HG02885 (cell line): Measurements from ENCODE around the gene NPEPL1.

Experiments used
- ATAC-seq: cut with Tn5 transposase; IDR thresholded peaks from one replicate; pipeline ENCODE4 v1.9.1; 2021; ENCODE audit warnings: mild to moderate bottlenecking; ENCODE audit not compliant: unreplicated experiment, poor library complexity

The NPEPL1 gene

DNA sequence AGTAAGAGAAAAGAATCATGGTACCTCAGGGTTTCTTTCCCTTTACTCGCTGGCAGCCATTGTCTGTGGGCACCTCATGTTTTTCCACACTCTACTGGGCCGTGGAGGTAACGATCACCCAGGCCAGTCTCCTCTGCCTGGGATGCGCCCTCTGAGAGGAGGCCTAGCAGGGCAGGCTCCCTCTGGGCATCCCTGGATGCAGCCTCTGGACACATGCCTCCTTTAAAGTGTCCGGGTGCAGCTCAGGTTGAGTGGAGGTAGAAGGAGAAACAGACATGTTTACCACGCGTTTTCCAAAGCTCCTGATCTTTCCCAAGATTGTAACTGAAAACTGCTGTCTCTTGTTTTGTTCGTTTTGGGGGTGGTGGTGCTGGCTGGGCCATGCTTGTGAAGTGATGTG is 13.8 kb upstream of the NPEPL1 start:
- no peak for ATAC-seq

DNA sequence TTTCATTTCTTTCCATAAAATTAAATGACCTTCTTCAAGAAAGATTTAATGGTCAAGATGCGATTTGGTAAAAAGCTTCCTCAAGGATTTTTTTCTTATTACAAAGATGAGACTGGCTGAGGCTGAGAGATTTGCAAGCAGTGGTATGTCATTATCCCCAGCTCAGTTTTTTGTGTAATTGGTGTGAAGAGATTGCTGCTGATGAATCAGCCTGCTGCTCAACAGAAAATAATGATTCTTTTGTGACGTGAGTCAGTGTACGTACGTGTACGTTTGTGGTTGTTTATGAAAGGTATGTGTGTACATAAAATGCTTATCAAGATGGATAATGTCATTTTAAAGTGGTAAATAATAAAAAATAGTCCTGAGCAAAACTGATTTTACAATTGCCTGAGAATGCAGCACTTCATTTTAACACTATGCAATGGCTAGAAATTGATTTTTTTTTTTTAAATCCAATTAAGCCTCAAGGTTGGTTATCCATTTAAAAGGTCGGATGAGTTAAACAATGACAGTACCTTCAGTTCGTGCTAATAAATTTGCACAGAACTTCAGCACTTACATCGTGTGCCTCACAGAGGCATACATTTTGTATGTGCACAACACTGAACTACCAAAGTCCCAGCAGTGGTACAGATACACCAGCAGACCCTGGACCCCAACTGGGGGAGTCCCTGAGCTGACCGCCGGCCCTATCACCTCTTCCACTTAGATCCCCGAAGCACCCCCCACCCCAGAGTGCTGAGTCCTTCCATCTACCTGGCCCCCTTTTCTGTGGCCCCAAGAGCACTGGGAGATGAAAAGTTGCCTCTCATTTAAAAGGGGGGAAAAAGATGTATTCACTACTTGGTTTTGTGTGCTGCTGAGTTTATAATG is 9.7 kb upstream of the NPEPL1 start:
- no peak for ATAC-seq

DNA sequence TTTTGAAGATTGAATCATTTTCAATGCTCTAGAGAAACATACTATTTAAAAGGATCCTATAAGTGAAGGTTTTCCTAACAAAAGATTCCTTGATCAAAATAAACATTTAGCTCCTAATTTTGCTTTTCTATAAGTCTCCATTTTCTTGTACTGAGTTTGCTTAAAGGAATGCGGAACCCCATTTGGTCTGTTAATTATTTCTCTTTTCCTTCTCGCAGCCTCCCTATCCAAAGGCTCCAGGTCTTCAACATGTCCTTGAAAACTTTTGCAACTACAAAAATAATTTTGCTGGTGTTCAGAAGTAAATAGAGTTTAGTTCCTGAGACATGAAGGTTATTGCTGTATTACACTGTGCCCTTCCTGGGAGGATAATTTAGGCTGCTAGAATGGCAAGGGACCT is 8.3 kb upstream of the NPEPL1 start:
- ATAC-seq: no peak

DNA sequence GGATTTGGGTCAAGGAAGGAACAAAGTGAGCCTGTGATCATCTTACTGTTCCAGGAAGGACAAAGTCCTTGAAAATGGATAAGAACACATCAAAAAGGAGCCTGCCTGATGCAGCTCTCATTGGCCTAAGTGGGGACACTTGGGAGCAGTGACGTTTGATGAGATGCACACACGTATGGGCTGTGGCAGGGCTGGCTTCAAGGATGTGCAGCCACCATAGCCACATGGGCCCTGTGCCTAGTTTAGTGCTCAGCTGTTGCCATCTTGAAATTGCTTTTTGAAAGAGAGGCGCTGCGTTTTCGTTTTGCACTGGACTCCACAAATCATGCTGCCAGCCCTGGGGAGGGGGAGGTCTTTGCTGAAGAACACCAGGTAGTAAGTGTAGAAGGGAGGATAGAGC is 6.6 kb upstream of the NPEPL1 start:
- no peak for ATAC-seq

DNA sequence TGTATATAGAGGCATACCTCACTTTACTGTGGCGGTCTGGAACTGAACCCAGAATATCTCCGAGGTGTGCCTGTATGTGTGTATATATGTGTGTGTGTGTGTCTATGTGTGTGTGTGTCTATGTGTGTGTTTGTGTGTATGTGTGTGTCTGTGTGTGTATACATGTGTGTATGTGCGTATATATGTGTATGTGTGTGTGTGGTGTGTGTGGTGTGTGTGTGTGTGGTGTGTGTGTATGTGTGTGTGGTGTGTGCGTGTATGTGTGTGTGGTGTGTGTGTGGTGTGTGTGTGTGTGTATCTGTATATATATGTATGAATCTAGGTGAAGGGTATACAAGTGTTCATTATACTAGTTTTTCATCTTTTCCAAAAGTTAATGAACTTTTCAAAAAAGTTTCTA is 4.2 kb upstream of the NPEPL1 start:
- ATAC-seq: no peak

DNA sequence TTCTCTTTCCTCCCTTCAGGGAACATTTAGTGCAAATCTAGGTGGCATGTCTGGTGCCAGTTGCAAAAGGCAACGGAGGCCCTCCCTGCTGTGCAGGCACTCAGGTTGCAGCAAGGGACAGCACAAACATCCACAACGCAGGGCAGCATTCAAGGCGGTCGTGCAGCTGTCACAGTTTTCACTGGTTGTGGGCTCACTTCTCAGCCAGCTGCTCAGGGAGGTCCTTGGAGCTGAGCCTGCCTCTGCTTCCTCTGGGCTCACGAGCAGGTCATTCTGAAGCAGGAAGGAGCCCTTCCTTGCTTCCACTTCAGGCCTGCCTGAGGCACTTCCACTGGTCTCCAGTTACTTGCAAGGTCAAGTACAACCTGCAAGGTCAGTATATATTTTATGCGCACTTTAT is 3.8 kb upstream of the NPEPL1 start:
- ATAC-seq: no peak

DNA sequence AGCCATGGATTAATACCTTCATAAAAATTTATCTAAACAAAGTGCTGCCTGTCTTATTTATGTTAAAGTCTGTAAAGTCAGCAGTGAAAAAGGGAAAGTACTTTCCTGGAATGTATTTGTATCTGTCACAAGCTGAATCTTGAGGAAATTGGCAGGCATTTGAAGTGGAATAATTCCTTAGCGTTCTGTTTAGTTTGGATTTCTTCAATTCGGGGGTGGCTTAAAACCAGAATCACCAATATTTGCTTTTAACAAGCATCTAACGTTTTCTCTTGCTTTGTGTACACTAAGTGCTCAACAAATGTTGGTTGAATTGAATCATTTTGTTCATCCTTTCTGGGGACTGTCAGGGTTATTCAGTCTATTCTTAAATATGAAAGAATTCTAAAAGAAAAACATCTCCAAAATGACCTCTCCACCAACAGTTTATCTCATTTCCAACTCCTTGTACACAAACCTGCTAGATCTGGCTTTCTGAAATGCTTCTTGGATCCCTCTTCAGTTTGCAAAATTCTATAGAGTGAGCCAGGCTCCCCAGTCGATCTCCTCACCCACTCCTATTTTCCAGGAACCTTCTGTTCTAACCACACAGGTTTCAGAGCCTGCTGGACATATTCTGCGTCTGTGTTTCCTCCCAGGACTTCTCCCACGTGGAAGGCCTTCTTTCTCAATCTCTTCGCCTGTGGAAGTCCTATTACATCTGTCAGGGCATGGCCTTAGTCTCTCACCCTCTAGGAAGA is 2.0 kb upstream of the NPEPL1 start:
- no peak for ATAC-seq

DNA sequence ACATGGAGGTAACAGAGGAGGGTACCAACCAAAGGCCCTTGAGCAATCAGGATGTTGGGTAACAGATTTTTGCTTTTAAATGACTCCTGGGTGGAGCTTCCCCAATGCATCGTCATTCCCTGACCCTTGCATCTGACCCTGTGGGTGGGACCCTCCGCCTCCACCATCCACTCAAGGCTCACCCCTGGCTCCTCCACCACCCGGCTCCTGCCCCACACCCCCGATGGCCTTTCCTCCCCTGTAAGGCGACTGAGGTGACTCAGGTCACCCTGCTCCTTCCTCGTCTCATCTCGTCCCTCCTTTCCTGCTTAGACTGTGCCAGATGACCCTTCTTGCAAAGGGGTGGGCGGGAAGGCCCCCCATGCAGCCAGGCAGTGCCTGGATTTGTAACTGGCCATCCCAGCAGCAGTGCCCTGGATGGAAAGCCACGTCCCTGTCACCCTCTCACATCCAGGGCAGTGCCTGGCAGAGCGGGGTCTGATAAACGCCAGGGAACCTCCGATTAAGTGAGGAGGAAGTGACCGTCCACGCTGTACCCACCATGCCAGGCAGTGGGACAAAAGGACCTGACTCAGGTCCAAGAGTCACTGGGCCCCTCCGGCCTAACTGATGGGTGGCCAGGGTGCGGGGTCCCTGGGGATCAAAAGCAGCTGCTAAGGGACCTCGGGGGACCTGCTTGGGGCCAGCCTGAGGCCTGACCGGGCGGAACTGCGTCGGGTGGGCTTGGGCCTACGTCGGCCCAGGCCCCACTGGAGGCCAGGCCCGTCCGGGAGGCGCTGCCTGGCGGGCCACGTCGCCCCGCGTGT is 624 bp upstream of the NPEPL1 start:
- no peak for ATAC-seq

DNA sequence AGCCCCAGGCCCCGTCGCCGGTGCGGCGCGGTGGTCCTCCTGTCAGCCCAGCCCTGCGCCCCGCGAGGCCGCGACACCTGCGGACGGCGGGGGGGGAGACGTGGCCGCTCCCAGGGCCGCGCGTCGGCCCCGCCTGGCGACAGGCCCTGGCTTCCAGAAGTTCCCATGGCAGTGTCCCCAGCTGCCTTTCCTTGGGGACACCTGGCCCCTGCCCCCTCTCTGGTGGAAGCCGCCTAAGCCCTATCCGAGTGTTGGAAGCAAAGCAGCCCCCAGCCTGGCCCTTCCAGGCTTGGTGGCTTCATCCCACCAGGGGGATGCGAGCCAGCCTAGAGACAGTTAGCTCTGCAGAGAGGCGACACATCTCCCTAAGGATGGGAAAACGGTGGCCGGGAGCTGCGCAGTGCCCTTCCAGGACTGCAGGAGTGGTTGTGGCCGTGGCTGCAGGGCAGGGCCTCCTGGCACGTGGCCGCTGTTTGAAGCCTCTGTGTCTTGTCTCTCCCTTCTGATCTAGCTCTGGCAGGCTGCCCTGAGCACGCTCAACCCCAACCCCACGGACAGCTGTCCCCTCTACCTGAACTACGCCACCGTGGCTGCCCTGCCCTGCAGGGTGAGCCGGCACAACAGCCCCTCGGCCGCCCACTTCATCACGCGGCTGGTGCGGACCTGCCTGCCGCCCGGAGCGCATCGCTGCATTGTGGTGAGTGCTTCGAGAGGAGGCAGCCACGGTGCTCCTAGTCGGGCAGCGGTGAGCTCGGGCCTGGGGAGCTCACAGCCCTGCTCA is 816 bp downstream of the NPEPL1 start:
- no peak for ATAC-seq

DNA sequence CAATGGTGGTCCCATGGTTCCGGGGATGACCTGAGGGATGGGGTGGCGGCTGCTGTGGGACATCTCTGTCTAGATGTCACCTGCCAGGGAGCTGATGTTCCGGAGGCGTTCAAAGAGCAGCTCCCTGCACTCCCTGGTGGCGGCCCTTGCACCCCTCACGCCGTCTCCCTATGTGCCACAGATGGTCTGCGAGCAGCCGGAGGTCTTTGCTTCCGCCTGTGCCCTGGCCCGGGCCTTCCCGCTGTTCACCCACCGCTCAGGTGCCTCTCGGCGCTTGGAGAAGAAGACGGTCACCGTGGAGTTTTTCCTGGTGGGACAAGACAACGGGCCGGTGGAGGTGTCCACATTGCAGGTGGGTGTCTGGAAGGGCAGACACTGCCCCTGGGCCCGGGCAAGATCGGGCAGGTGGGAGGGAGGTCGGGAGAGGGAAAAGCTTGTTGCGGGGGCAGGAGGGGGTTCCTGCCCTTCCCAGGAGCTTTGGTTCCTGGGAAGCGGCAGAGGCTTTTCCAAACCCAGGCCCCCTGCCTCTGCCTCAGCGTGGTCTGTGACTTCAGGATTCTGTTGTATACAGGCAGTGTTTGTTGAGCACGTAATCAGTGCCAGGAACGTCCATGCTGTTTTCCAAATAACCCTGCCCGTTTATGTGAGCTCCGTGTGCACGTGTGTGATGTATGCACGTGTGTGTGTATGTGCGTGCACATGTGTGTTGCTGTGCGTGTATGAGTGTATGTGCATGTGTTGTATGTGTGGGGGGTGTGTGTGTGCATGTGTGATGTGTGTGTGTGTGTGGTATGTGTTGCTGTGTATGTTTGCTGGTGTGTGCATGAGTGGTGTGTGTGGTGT is 1.9 kb downstream of the NPEPL1 start:
- ATAC-seq: no peak

DNA sequence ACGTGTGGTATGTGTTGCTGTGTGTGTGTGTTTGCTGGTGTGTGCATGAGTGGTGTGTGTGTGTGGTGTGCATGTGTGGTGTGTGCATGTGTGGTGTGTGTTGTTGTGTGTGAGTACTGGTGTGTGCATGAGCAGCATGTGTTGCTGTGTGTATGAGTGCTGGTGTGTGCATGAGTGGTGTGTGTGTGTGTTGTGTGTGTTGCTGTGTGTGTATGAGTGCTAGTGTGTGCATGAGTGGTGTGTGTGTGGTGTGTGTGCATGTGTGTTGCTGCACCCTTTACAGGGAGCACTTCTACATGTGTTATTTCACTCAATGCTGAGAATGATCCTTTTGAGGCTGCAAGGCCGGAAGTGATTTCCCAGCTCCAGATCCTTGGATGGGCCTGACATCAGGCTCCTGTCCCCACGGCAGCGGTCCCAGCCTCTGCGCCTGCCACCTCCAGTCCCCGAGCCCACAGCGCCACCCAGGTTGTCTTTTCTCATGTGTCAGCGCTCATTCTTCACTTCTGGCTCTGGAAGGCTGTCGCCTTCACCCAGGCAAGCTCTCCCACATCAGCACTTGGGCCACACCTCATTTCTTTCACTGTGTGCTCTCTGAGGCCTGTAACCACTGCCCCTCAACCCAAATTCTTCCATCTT is 2.6 kb downstream of the NPEPL1 start:
- ATAC-seq: no peak

DNA sequence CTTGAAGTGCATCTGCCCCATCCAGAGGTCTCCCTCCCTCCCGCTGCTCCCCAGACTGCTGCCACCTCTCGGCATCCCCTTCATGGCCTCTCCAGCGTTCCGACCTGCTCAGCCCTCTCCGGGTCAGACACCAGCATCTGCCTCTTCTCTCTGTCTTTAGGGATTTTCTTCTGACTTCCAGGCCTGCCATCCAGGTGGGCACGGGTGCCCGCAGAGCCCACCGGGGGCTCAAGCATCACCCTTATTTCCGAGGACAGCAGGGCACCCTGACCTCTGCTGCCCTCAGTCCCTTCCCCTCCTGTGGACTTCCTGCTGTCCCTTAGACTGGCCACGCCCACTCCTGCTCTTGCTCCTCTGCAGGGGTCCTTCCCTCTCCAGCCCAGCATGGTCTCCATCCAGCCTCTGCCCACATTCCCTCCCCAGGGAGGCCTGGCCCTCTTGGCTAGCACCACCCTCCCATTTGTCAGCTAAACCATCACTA is 3.3 kb downstream of the NPEPL1 start:
- ATAC-seq: no peak

DNA sequence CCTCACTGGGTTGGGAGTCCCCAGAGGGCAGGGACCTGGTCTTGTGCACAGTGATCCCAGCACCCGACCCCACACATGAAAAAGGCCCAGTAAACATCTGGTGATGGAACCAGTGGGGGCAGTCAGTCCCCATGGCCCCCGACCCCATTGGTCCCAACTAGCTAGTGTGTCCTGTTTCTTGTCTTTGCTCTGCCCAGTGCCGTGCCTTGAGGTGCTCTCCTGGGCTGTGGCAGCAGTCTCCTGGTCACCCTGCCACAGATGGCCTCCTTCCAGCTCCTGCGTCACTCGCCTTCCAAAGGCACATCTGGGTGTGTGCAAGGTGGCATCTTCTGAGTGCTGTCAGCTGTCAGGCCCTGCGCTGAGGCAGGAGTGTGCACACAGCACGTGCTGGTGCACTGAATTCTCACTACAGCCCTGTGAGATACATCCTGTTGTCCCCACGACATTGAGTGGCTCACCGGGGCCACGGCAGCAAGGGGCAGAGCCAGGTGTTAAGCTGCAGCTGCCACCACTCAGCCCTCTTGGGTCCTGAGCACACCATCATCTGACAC is 3.9 kb downstream of the NPEPL1 start:
- ATAC-seq: no peak

DNA sequence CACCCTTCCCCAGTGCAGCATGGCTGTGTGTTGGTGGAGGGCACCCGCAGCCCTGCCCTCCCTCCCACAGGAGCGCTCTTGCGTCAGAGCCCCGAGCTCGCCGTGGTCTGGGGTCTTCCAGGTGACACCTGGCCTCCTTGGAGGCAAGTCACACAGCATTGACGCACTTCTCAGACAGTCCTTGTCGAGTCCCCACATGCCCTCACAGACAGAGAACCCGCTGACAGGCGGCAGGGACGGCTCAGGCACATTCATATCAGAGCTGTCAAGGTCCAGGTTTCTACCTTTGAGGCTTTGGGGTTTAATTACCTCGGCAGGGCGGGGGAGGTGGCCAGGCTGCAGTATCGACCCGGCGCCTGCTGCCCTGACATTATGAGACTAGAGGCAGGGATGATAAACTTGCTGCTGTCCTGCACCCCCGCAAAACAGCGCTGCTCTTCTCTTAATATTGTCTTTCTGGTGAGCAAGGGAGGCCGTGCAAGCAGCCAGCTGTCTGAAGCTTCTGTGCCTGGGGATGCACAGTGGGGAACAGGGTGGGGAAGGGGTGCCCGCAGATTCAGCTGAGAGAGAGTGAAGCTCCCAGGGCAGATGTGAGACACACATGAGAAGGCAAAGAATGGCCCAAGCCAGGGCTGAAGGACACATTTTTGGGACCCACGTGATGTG is 4.7 kb downstream of the NPEPL1 start:
- no peak for ATAC-seq

DNA sequence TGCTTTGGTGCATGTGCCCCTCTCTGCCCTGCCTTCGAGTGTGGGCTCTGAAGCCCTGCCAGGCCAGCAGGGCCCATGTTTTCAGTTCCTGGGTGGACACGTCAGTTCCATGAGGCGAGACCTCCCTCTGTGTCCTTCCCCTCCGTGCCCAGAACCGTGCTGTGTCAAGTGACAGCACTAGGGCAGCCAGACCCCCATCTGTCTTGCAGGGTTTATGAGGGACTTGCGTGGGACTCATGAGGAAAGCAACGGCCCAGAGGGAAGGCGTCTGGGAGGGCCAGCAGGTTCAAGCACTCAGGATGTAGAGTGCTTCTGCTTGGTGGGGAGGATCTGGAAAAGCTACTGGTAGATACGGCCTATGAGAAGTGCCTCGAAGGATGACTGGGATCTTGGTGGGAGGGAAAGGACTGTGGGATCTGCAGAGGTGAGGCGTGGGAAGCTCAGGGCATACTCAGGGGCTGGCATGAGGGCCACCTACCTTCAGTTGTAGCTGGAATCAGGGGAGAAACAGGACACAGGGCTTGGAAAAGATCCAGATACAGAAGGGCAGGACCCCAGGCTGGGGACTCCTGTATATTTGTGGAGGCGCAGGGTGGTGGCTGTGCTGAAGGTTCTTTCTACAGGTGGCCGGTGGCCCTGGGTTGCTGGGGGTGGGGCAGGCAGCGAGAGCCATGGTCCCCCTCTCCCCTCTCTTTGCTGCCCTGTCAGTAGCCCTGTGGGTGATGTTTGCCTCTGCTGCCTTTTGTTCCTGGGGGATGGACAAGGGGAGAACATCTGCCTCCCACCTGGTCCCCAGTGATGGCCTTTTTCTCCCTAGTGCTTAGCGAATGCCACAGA is 5.5 kb downstream of the NPEPL1 start:
- ATAC-seq: no peak

DNA sequence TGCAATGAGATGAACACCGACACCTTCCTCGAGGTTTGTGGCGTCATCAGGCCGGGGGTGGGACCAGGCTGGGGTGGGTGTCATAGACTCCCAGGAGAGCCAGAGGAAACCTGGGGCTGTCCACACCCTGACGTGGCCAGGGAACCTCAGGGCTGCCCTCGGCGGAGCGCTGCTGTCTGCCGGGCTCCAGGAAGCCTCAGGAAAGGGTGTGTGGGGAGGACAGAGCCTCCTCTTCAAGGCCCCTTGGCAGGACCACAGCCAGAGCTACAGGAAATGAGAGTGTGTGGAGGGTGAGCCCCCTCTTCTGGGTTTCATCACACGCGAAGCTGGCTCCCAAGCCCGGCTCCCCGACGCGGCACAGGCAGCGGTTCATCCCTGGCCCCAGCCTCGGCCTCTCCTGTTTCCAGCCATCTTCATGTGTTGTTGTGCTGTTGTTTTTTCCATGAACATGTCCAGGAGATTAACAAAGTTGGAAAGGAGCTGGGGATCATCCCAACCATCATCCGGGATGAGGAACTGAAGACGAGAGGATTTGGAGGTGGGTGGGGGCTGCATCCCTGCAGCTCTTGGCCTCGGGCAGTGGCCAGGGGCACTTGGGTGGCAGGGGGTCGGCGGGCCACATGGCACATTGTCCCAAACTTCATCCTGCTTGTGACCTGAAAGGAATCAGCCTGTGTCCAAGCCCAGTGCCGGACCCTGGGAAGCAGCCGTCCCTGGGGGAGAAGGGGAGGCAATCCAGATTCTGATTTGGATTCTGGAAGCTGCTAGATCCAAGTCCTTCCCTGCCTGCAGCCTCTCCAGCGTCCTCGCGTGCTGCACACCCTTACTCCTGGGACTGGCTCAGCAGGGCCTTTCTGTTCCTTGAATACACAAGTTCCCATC is 6.4 kb downstream of the NPEPL1 start:
- ATAC-seq: no peak
